ENCODE data around the gene HJURP. TPM values are rescaled to one million over a fixed set of nuclear protein-coding genes. Genes with fewer than 3 reads are reported as not detected.

Gene HJURP
- total RNA-seq, 1 donor, result 0.31 TPM

DNA sequence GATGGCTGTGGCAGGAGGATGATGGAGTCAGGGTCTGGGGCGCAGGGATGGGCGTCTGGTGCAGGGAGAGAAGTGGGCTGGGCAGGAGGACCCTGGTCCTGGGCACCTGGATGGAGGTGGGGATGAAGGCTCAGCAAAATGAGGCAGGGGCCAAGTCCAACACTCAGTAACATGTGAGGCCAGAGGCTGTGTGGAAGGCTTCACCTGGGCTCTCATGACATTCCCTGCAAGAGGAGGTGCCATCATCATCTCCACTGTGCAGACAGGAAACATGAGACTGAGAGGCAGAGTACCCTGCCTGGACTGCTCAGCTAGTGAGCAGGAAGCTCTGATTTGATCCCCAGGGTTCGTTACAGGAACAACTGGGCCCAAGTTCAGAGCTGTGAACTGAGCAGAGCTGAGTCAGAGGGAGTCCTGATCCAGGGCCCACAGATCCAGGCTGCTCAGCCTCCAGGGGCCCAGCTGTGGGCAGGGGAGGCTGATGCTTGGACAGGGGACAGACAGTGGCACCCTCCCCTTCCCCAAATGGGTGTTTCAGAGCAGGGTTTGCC, 36.9 kb downstream of the HJURP start:
- no peaks in the 10 kb centered on the region for H3K27me3 ChIP-seq (ENCODE audit: insufficient read depth, low read length)
- no peak overlapping the region for H3K4me3 ChIP-seq (ENCODE audit: low read length)
- H3K9me3 ChIP-seq (ENCODE audit: low read depth, low read length), result no peaks in the 10 kb centered on the region
- no peaks in the 10 kb centered on the region for H3K4me1 ChIP-seq (ENCODE audit: insufficient read depth, low read length)

DNA sequence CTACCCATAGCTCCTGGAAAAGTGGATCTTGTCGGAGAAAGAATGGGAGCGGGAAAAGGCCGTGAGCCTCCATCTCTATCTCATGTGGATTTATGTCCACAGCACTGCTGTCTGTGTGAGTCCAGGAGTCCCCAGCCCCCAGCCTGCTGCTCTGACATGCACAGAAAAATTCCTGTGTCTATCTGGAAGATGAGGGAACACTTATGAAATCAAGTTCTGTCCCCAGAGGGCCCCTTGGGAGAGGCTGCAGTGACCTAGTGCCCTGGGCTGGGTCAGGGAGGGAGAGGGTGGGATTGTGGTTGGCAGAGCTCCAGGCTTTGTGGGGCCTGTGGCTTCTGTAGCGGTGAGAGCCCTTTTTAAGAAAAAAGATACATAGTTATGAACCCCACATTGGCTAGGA, 37.6 kb downstream of the HJURP start:
- H3K4me3 ChIP-seq (ENCODE audit: low read length), result no peak overlapping the region
- H3K9me3 ChIP-seq (ENCODE audit: low read depth, low read length), result no peaks in the 10 kb centered on the region
- no peaks in the 10 kb centered on the region for H3K4me1 ChIP-seq (ENCODE audit: insufficient read depth, low read length)
- no peaks in the 10 kb centered on the region for H3K27me3 ChIP-seq (ENCODE audit: insufficient read depth, low read length)

DNA sequence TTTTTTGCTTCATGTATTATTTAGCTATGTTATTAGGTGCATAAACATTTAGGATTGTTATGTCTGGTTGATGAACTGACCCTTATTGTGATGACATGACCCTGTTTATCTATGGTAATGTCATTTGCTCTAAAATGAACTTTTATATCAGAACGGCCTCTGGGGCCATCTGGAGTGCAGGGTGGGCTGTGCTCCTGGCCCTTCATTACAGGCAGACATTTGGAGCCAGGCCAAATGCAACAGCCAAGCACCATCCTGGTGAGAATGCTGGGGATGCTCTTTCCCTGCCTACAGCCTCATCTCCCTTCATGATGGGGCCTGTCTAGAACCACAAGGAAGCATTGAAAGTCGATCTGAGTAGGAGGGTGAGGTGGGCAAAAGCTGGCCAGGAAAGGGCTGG, 38.0 kb downstream of the HJURP start:
- H3K4me3 ChIP-seq (ENCODE audit: low read length), result no peak overlapping the region
- no peaks in the 10 kb centered on the region for H3K9me3 ChIP-seq (ENCODE audit: low read depth, low read length)
- H3K27me3 ChIP-seq (ENCODE audit: insufficient read depth, low read length), result no peaks in the 10 kb centered on the region
- H3K4me1 ChIP-seq (ENCODE audit: insufficient read depth, low read length), result no peaks in the 10 kb centered on the region

DNA sequence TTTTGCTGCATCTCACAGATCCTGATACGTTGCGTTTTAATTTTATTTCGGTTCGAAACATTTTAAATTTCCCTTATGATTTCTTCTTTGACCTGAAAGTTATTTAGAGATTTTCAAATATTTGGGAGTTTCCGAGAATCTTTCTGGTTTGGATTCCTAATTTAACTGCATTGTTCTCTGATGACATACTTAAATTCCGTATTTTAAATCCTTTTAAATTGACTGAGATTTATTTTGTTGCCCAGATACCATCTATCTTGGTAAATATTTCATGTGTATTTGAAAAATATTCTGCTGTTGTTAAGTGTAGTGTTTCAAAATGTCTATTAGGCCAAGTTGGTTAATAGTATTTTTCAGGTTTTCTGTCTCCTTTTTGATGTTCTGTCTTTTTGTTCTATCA, 38.5 kb downstream of the HJURP start:
- Histone ChIP-seq H3K4me1 (ENCODE audit: insufficient read depth, low read length) (no peaks in the 10 kb centered on the region), H3K4me3 (ENCODE audit: low read length) (no peak overlapping the region), H3K27me3 (ENCODE audit: insufficient read depth, low read length) (no peaks in the 10 kb centered on the region), H3K9me3 (ENCODE audit: low read depth, low read length) (no peaks in the 10 kb centered on the region)

DNA sequence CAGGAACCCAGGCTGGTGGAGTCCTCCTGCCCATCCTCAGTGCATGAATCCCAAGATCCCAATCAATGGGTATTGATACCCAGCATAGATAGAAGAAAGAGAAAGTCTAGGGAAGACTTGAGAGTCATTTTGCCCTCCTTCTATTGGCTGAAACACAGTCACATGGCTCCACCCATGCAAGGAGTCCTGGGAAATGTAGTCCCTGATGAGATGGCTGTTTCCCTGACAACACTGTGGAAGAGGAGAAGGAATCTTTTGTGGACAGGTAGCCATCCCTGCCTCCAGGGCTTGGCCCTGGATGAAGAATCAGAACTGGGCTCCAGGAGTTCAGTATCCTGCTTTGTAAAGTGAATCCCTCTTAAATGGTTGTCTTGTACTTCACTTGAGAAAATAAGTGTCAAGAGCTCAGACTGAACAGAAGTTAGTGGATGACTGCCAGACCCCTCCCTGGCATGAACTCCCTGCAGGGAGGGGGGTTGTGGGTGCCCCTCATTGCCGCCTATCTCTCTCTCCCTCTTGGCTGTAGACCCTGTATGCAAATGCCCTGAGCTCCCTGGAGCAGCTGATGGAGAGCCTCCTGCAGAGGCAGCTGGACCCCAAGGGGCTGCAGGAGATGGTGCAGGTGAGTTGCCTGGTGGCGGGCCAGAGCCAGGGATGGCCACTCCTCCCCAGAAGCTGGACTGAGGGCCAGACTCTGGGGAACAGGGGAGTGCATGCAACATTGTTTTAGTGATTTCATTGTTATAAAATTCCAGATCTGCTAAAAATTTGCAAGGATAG, 40.1 kb downstream of the HJURP start:
- no peaks in the 10 kb centered on the region for H3K4me1 ChIP-seq (ENCODE audit: insufficient read depth, low read length)

DNA sequence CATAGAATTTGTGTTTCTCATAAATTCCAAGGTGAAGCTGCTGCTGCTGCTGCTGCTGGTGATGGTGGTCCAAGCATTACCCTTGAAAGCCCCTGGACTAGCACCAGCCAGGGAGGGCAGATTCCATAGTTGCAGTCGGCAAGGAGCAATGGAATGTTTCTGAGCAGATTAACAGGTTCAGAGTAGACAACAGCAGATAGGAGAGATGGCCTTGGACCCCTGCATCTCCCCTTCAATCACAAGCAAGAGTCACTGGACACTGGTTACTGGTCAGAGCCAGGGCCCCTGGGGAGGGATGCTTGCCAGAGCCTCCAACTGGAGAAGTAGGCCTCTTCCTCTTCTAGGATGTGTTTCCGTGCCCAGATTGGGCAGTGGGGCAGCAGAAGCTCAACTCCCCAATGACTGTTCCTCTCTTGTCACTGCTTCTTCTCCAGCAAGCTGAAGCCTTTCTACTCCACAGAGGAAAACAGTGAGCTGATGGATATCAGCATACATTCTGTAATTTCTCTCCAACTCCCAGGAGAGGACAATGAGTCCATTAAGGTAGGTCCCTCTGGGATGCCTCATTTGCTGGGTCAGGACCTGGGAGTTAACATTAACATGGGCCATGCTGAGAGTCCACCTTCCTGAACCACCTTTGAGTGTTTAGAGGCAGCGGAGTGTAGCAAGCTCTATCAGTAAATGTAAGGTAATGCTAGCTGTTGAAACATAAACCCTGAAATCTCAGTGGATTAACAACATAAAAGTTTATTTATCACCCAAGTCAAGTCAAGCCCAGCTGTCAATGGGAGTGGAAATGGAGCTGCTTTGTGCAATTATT, 40.9 kb downstream of the HJURP start:
- Histone ChIP-seq H3K4me1 (ENCODE audit: insufficient read depth, low read length) (no peaks in the 10 kb centered on the region), H3K27me3 (ENCODE audit: insufficient read depth, low read length) (no peaks in the 10 kb centered on the region), H3K4me3 (ENCODE audit: low read length) (no peak overlapping the region), H3K9me3 (ENCODE audit: low read depth, low read length) (no peaks in the 10 kb centered on the region)

More for the DNA sequence above, 40.1 kb downstream of the HJURP start:
- no peaks in the 10 kb centered on the region for H3K9me3 ChIP-seq (ENCODE audit: low read depth, low read length)
- H3K27me3 ChIP-seq (ENCODE audit: insufficient read depth, low read length), result no peaks in the 10 kb centered on the region
- H3K4me3 ChIP-seq (ENCODE audit: low read length), result no peak overlapping the region

DNA sequence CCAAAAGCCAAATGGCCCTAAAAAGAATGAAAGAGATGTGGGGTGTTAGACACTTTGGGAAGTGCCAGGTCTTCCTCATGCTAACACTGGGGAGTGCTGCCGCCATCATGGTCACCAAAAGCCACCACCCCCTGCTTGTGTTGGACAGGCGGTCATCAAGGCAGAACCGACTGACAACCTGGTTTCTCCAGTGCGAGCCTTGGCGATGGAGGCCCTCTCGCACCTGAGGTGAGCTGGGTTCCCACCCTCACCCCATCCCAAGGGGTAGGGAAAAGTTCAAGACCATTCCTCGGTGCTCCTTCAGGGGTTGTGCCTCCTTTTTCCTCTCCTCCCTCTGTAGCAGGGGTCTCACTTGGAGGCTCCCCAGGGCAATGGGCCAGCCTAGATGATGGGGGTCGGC, 42.6 kb downstream of the HJURP start:
- Histone ChIP-seq H3K27me3 (ENCODE audit: insufficient read depth, low read length) (no peaks in the 10 kb centered on the region), H3K4me1 (ENCODE audit: insufficient read depth, low read length) (no peaks in the 10 kb centered on the region), H3K9me3 (ENCODE audit: low read depth, low read length) (no peaks in the 10 kb centered on the region), H3K4me3 (ENCODE audit: low read length) (no peak overlapping the region)

DNA sequence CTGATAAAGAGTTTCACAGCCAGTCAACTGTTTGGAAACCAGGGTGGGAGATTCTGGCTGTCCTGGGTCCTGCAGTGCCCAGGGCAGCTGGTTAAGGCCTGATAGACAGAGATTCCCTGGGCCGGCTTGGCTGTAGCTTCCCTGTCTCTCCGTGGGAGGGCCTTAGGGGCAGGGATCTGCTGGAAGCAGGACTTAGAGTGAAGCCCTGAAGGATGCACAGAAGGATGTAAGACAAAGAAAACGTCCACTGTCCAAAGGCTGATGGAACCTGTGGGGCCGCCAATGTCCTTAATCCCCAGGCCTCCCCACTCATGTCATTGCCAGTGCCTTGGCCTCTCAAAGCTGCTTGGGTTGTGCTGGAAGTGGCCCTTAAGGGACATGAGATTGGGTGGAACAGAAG, 43.2 kb downstream of the HJURP start:
- Histone ChIP-seq H3K27me3 (ENCODE audit: insufficient read depth, low read length) (no peaks in the 10 kb centered on the region), H3K4me1 (ENCODE audit: insufficient read depth, low read length) (no peaks in the 10 kb centered on the region), H3K9me3 (ENCODE audit: low read depth, low read length) (no peaks in the 10 kb centered on the region), H3K4me3 (ENCODE audit: low read length) (no peak overlapping the region)

DNA sequence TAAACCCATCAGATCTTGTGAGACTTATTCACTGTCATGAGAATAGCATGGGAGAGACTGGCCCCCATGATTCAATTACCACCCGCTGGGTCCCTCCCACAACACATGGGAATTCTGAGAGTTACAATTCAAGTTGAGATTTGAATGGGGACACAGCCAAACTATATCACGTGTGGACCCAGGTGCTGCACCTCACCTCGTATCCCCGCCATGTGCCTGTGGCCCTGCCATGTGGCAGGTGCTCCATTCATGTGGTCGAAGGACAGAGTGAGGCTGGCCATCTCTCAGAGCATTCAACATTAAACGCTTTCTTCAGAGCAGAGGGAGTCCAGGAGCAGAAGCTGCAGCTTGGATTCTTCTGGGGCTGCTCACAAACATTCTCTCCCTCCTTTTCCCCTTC, 44.0 kb downstream of the HJURP start:
- H3K9me3 ChIP-seq (ENCODE audit: low read depth, low read length), result no peaks in the 10 kb centered on the region
- H3K4me1 ChIP-seq (ENCODE audit: insufficient read depth, low read length), result no peaks in the 10 kb centered on the region
- H3K4me3 ChIP-seq (ENCODE audit: low read length), result no peak overlapping the region
- no peaks in the 10 kb centered on the region for H3K27me3 ChIP-seq (ENCODE audit: insufficient read depth, low read length)

DNA sequence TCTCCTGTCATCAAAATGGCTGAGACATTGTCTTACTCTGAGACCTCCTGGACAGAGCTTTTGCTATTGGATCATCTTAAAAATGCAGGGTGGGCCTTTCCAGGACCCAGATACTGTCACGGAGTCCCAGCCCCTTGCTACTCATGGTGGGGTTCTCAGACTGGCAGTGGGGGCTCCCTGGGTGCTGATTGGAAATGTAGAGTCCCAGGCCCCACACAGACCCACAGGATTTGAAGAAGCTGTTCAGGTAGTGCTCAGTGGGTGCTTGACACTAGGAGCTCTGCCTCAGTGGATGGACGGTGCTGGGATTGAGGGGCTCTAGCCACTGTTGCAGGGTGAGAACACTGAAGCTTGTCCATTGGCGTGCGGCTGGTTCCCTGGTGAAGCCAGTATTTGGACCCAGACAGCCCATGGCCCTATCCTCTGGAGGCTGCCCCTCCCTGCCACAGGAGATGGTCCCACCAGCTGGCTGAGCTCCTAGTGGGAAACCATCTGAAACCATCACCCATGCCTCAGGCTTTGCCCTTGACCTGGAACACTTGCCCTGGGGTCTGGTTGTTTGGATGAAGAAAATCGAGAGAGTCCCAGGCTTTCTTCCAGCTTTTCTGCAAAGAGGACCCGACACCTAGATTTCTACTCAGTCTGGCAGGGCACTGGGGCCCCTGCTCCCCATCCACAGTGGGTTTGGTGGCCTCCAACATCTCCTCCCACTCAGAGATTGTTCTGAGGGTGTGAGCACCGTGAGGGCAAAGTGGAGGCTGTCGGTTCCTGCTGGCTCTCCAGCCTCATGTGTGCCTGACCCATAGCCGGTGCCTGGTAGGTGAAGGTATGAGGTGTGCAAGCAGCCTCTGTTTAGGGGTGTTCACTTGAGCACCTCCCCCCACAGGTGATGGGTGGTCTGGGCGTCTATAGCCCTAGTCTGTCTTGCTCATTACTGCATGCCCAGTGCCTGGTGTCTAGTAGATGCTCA, 46.1 kb downstream of the HJURP start:
- H3K27me3 ChIP-seq (ENCODE audit: insufficient read depth, low read length), result no peaks in the 10 kb centered on the region
- H3K4me1 ChIP-seq (ENCODE audit: insufficient read depth, low read length), result no peaks in the 10 kb centered on the region
- no peak overlapping the region for H3K4me3 ChIP-seq (ENCODE audit: low read length)
- H3K9me3 ChIP-seq (ENCODE audit: low read depth, low read length), result no peaks in the 10 kb centered on the region

DNA sequence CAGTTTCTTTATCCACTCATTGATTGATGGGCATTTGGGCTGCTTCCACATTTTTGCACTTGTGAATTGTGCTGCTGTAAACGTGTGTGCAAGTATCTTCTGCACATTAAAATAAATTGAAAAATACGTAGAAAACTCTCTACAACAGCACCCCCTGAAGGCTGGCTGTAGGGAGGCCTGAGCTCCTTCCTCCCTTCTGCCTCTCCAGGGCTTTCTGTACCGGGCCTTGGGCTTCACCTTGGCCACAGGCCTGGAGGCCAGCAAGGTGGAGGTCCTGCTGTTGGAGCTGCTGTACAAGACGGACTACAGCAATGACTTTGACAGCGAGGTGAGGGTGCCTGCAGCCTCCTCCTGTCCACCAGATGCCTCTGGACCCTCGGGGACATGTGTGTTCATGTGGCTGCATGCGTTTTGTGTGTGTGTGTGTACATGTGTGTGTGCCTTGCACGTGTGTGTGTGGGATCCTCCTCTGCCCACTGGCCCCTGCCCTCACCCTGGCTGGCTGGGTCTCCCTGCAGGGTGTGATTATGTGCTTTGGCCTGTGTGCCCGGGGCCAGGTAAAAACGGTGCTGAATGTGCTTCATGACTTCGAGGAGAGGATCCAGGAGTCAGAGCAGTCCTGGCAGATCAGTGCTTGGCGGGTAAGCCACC, 47.0 kb downstream of the HJURP start:
- Histone ChIP-seq H3K9me3 (ENCODE audit: low read depth, low read length) (no peaks in the 10 kb centered on the region), H3K4me3 (ENCODE audit: low read length) (no peak overlapping the region), H3K4me1 (ENCODE audit: insufficient read depth, low read length) (no peaks in the 10 kb centered on the region), H3K27me3 (ENCODE audit: insufficient read depth, low read length) (no peaks in the 10 kb centered on the region)

DNA sequence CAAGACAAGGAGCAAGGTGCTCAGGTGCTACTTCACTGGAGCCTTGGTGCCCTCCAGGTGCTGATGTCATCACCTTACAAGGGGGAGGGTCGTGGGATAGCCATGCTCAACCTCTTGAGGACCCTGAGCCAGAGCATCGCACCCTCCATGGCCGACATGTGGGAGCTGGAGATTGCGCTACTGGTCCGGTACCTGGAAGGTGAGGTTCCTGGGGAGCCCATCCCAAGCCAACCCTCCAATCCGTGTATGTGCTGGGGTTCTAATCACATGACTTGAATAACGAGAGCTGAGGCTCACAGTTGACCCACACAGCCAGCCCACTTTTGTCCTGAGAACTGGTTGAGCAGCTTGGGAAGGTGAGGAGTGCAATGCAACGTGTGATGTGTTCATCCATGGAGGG, 50.3 kb downstream of the HJURP start:
- Histone ChIP-seq H3K27me3 (ENCODE audit: insufficient read depth, low read length) (no peaks in the 10 kb centered on the region), H3K4me3 (ENCODE audit: low read length) (no peak overlapping the region), H3K4me1 (ENCODE audit: insufficient read depth, low read length) (no peaks in the 10 kb centered on the region), H3K9me3 (ENCODE audit: low read depth, low read length) (no peaks in the 10 kb centered on the region)

DNA sequence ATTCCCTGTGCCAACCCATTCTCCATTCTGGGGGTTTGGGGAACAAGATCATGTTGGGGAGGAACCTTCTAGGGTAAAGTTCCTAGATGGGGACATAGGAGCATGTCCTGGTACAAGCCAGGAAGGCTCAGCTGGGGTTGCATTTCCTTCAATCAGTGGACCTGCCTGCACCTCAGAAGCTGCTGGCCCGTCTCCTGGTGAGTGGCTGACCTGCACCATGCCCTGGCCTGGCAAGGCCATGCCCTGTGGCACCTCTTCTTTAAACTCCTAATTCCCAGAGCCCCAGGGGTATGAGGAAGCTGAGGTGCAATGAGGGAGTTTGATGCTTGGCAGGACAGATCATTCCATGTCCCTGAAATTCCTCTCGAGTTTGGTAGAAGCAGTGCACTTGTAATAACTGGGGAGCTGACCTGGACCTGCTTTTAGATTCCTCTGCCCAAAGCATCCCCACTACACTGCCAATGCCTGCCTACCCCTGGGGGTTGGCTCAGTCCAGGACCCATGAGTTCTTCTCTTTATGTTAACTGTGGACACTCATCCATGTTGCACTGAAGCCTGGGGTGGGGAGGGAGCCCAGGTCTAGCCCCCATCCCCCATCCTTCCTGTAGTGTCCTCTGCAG, 50.9 kb downstream of the HJURP start:
- no peak overlapping the region for H3K4me3 ChIP-seq (ENCODE audit: low read length)
- no peaks in the 10 kb centered on the region for H3K9me3 ChIP-seq (ENCODE audit: low read depth, low read length)
- H3K27me3 ChIP-seq (ENCODE audit: insufficient read depth, low read length), result no peaks in the 10 kb centered on the region
- no peaks in the 10 kb centered on the region for H3K4me1 ChIP-seq (ENCODE audit: insufficient read depth, low read length)

Measured in mononuclear cell (primary cell).